Measurements from ENCODE around the gene PRKCZ.

DNA sequence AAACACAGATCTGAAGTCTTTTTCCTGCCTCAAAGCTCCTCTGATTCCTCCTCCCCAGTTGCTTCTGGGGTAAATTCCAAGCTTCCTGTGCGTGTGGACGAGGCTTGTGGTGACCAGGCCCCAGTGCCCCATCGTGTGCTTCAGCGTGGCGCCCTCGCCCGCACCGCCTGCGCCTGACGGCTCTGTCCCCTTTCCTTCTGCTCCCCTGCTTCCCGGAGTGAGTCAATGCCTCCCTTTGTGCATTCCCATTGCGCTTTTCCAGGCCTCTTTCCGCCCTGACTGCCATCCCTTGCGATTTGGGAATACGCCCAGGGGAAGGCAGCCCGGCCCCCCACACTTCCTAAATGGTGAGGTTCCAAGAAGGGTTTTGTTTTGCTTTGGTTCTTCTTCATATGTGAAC lies 108.1 kb downstream of the PRKCZ start:
- TF ChIP-seq POLR2AphosphoS5 (IDR thresholded peaks at IDR 0.05): no peak
- TF ChIP-seq, protein P1, sequence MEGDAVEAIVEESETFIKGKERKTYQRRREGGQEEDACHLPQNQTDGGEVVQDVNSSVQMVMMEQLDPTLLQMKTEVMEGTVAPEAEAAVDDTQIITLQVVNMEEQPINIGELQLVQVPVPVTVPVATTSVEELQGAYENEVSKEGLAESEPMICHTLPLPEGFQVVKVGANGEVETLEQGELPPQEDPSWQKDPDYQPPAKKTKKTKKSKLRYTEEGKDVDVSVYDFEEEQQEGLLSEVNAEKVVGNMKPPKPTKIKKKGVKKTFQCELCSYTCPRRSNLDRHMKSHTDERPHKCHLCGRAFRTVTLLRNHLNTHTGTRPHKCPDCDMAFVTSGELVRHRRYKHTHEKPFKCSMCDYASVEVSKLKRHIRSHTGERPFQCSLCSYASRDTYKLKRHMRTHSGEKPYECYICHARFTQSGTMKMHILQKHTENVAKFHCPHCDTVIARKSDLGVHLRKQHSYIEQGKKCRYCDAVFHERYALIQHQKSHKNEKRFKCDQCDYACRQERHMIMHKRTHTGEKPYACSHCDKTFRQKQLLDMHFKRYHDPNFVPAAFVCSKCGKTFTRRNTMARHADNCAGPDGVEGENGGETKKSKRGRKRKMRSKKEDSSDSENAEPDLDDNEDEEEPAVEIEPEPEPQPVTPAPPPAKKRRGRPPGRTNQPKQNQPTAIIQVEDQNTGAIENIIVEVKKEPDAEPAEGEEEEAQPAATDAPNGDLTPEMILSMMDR (IDR thresholded peaks at IDR 0.05): no peak
- no peak for TF ChIP-seq POLR2A (IDR thresholded peaks at IDR 0.05; ENCODE audit: low read depth)

Data from esophagus muscularis mucosa (tissue), 3 donors.